ENCODE measurements around the gene ACSF3. TPM values are rescaled to one million over a fixed set of nuclear protein-coding genes. Genes with fewer than 3 reads are reported as not detected.

ACSF3 gene
- total and polyA plus RNA-seq, 4 donors = 15.3 to 27.3 (median 18.8) TPM

DNA sequence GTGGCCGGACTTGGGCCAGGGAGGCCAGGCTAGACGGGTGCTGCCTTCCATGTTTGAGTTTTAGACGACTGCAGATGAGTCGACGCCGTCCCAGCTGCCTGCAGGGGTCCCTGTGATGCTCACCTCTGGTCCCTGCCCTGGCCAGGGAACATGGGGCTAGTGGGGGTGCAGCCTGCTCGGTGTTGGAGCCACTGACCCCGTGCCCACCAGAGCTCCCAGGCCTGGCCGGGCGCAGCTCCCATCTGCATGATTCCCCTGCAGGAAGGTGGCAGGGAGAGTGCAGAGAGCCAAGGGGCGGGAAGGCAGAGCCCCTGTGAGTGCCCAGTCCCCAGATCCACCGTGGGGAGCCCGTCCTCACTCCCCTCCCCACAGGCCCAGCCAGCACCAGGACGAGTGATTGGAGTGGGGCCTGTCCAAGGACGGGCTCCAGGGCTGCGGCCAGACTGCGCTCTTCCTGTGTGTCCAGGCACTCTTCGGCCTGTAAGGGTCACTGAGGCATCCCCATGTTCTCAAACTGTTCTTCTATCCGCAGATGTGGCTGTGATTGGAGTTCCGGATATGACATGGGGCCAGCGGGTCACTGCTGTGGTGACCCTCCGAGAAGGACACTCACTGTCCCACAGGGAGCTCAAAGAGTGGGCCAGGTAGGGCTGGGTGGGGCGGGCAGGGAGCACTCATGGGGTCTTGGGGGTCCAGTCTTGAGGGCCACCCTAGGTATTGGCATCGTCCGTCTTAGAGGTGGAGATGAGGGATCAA lies 51.9 kb downstream of the ACSF3 start:
- H3K9me3 ChIP-seq (ENCODE audit: control insufficient read depth in 4 of 4, low read length in 3 of 4) = peaks cover 0 to 11% (median 5%) of the 10 kb centered on the region in 4 donors
- 98% methylated on average over 25 of the region's 25 CpGs for WGBS
- no peak for DNase-seq (ENCODE audit: low spot score)
- no peak overlapping the region for H3K4me3 ChIP-seq (ENCODE audit: low read depth in 1 of 3, low read length in 3 of 3)
- no peak overlapping the region for H3K9ac ChIP-seq (ENCODE audit: low read depth in 1 of 2, low read length in 2 of 2)
- no peaks in the 10 kb centered on the region for H3K4me1 ChIP-seq (ENCODE audit: control insufficient read depth in 4 of 4, insufficient read depth in 4 of 4, low read length in 3 of 4)
- no peak for TF ChIP-seq TAF1 (conservative IDR thresholded peaks at IDR 0.05)
- TF ChIP-seq, protein P1, sequence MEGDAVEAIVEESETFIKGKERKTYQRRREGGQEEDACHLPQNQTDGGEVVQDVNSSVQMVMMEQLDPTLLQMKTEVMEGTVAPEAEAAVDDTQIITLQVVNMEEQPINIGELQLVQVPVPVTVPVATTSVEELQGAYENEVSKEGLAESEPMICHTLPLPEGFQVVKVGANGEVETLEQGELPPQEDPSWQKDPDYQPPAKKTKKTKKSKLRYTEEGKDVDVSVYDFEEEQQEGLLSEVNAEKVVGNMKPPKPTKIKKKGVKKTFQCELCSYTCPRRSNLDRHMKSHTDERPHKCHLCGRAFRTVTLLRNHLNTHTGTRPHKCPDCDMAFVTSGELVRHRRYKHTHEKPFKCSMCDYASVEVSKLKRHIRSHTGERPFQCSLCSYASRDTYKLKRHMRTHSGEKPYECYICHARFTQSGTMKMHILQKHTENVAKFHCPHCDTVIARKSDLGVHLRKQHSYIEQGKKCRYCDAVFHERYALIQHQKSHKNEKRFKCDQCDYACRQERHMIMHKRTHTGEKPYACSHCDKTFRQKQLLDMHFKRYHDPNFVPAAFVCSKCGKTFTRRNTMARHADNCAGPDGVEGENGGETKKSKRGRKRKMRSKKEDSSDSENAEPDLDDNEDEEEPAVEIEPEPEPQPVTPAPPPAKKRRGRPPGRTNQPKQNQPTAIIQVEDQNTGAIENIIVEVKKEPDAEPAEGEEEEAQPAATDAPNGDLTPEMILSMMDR (IDR thresholded peaks at IDR 0.05; ENCODE audit: low read depth, low read length, missing input control) = no peak
- TF ChIP-seq FOXA1 (IDR thresholded peaks at IDR 0.05) = no peak
- TF ChIP-seq, protein P2, sequence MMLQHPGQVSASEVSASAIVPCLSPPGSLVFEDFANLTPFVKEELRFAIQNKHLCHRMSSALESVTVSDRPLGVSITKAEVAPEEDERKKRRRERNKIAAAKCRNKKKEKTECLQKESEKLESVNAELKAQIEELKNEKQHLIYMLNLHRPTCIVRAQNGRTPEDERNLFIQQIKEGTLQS (IDR thresholded peaks at IDR 0.05) = no peak
- no peak for TF ChIP-seq RAD21 (IDR thresholded peaks at IDR 0.05)
- no peak for TF ChIP-seq RXRA (IDR thresholded peaks at IDR 0.05)
- TF ChIP-seq JUND (IDR thresholded peaks at IDR 0.05) = no peak
- no peak for TF ChIP-seq HNF4A (conservative IDR thresholded peaks at IDR 0.05)
- TF ChIP-seq YY1 (IDR thresholded peaks at IDR 0.05) = no peak
- no peak for TF ChIP-seq NR2F2 (IDR thresholded peaks at IDR 0.05)
- TF ChIP-seq, protein P3, sequence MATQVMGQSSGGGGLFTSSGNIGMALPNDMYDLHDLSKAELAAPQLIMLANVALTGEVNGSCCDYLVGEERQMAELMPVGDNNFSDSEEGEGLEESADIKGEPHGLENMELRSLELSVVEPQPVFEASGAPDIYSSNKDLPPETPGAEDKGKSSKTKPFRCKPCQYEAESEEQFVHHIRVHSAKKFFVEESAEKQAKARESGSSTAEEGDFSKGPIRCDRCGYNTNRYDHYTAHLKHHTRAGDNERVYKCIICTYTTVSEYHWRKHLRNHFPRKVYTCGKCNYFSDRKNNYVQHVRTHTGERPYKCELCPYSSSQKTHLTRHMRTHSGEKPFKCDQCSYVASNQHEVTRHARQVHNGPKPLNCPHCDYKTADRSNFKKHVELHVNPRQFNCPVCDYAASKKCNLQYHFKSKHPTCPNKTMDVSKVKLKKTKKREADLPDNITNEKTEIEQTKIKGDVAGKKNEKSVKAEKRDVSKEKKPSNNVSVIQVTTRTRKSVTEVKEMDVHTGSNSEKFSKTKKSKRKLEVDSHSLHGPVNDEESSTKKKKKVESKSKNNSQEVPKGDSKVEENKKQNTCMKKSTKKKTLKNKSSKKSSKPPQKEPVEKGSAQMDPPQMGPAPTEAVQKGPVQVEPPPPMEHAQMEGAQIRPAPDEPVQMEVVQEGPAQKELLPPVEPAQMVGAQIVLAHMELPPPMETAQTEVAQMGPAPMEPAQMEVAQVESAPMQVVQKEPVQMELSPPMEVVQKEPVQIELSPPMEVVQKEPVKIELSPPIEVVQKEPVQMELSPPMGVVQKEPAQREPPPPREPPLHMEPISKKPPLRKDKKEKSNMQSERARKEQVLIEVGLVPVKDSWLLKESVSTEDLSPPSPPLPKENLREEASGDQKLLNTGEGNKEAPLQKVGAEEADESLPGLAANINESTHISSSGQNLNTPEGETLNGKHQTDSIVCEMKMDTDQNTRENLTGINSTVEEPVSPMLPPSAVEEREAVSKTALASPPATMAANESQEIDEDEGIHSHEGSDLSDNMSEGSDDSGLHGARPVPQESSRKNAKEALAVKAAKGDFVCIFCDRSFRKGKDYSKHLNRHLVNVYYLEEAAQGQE (IDR thresholded peaks at IDR 0.05) = no peak
- no peak for TF ChIP-seq SP1 (IDR thresholded peaks at IDR 0.05)
- TF ChIP-seq FOXA2 (IDR thresholded peaks at IDR 0.05) = no peak
- TF ChIP-seq, protein P4, sequence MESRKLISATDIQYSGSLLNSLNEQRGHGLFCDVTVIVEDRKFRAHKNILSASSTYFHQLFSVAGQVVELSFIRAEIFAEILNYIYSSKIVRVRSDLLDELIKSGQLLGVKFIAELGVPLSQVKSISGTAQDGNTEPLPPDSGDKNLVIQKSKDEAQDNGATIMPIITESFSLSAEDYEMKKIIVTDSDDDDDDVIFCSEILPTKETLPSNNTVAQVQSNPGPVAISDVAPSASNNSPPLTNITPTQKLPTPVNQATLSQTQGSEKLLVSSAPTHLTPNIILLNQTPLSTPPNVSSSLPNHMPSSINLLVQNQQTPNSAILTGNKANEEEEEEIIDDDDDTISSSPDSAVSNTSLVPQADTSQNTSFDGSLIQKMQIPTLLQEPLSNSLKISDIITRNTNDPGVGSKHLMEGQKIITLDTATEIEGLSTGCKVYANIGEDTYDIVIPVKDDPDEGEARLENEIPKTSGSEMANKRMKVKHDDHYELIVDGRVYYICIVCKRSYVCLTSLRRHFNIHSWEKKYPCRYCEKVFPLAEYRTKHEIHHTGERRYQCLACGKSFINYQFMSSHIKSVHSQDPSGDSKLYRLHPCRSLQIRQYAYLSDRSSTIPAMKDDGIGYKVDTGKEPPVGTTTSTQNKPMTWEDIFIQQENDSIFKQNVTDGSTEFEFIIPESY (IDR thresholded peaks at IDR 0.05) = no peak
- TF ChIP-seq HNF4G (IDR thresholded peaks at IDR 0.05) = no peak
- no peak for TF ChIP-seq EGR1 (IDR thresholded peaks at IDR 0.05; ENCODE audit: low read depth in 2 of 2)
- TF ChIP-seq, protein P5, sequence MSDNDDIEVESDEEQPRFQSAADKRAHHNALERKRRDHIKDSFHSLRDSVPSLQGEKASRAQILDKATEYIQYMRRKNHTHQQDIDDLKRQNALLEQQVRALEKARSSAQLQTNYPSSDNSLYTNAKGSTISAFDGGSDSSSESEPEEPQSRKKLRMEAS (IDR thresholded peaks at IDR 0.05) = no peak
- TF ChIP-seq GABPA (IDR thresholded peaks at IDR 0.05 in 1 of 2, conservative IDR thresholded peaks at IDR 0.05 in 1 of 2) = no peak
- no peak overlapping the region for H3K27ac ChIP-seq (ENCODE audit: low read depth in 1 of 2, low read length in 2 of 2)
- peaks cover 5 to 42% (median 14%) of the 10 kb centered on the region in 4 donors for H3K36me3 ChIP-seq (ENCODE audit: control insufficient read depth in 4 of 4, insufficient read depth in 3 of 4, low read depth in 1 of 4, low read length in 3 of 4)
- no peaks in the 10 kb centered on the region for H3K27me3 ChIP-seq (ENCODE audit: control insufficient read depth in 4 of 4, insufficient read depth in 4 of 4, low read length in 3 of 4)
